ENCODE measurements around the gene SH3D19. TPM values are rescaled to one million over a fixed set of nuclear protein-coding genes. Genes with fewer than 3 reads are reported as not detected.
"Not testable (repeated sequence)": the region's sequence is repeated elsewhere in the genome, so short reads cannot be mapped to it uniquely, and the experiment has no call there.

The SH3D19 gene
- total RNA-seq, 1 donor from 2014 or later: 110 TPM

DNA sequence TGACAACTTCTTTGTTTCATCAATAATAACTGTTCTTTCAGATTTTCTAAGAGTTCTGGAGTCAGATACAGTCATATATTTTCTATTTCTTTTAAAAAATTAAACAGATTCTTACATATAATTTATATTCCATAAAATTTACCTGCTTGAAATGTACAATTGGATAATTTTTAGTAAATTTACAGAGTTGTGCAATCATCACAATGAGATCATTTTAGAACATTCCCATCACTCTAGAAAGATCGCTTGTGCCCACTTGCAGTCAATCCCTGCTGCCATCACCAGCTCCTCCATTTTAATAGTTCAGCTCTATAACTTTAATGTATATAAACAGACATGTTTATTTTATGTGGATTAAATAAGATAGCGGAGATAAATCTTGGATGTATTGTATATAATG is 78.0 kb downstream of the SH3D19 start:
- no peak for DNase-seq (ENCODE audit: low spot score in 2 of 2)
- Histone ChIP-seq H3K27me3 (no peaks in the 10 kb centered on the region), H3K9me3 (no peaks in the 10 kb centered on the region), H3K27ac (no peak overlapping the region), H3K4me1 (no peaks in the 10 kb centered on the region), H3K4me3 (no peak overlapping the region), H3K36me3 (no peaks in the 10 kb centered on the region)
- intact Hi-C loops (cut with DNase I): no loop called here
- TF ChIP-seq, protein P1, sequence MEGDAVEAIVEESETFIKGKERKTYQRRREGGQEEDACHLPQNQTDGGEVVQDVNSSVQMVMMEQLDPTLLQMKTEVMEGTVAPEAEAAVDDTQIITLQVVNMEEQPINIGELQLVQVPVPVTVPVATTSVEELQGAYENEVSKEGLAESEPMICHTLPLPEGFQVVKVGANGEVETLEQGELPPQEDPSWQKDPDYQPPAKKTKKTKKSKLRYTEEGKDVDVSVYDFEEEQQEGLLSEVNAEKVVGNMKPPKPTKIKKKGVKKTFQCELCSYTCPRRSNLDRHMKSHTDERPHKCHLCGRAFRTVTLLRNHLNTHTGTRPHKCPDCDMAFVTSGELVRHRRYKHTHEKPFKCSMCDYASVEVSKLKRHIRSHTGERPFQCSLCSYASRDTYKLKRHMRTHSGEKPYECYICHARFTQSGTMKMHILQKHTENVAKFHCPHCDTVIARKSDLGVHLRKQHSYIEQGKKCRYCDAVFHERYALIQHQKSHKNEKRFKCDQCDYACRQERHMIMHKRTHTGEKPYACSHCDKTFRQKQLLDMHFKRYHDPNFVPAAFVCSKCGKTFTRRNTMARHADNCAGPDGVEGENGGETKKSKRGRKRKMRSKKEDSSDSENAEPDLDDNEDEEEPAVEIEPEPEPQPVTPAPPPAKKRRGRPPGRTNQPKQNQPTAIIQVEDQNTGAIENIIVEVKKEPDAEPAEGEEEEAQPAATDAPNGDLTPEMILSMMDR (IDR thresholded peaks at IDR 0.05): no peak

DNA sequence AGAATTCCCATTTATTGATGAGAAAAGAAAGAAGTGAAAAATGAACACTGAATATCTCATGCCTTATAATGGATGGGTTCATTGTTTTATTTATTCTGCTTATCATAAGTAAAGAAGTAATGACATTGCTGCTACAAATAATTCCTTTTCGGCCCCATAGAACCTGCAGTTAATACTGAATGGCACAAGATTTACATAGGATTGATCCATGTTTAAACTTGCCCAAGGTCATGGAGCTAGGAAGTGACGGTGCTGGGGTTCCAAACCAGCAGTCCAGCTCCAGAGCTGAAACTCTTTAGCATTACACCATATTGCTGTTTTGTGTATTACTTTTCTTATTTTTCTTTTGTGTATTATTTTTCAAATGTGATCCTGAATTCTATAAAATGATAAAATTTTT is 78.7 kb downstream of the SH3D19 start:
- no peaks in the 10 kb centered on the region for H3K9me3 ChIP-seq
- no peak for DNase-seq (ENCODE audit: low spot score in 2 of 2)
- TF ChIP-seq, protein P1 (IDR thresholded peaks at IDR 0.05): no peak
- no peaks in the 10 kb centered on the region for H3K36me3 ChIP-seq
- intact Hi-C loops (cut with DNase I): no loop called here
- no peak overlapping the region for H3K4me3 ChIP-seq
- no peaks in the 10 kb centered on the region for H3K27me3 ChIP-seq
- H3K4me1 ChIP-seq: no peaks in the 10 kb centered on the region
- H3K27ac ChIP-seq: no peak overlapping the region

DNA sequence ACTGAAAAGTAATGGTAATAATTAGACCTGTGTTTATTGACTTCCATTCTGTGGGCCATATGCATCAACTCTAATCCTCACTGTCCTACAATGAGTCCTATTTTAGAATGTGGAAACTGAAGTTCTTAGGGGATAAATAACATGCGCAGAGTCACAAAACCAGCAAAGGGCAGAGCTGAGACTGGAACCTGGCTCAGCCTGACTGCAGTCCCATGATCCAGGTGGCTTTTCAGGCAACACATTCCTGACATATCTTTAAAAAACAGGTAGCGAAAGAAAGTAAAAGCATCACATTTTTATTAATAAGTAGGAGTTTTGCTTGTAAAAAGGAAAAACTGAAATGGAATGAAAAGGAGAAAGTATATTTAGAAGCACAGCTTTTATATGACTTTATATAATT is 83.1 kb downstream of the SH3D19 start:
- no peak for DNase-seq (ENCODE audit: low spot score in 2 of 2)
- Histone ChIP-seq H3K36me3 (no peaks in the 10 kb centered on the region), H3K27ac (no peak overlapping the region), H3K27me3 (no peaks in the 10 kb centered on the region), H3K9me3 (no peaks in the 10 kb centered on the region), H3K4me3 (no peak overlapping the region), H3K4me1 (no peaks in the 10 kb centered on the region)
- intact Hi-C loops (cut with DNase I): no loop called here
- TF ChIP-seq, protein P1 (IDR thresholded peaks at IDR 0.05): no peak

DNA sequence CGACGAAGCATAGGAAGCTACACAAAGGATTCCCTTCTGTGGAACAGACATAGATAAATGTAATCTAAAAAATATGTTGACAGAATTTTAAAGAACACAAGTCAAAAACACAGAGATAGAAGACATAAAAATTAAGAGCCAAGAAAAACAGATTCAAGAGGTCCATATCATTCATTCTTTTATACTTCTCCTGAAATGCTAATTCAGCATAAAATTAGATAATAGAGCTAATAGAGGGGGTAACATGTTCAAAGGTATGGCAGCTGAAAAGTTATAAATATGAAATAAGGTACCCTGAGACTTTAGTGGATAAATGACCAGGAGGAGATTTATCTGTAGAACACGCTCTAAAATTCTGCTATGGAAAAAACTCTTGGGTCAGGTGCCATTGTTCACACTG is 85.8 kb downstream of the SH3D19 start:
- H3K4me3 ChIP-seq: no peak overlapping the region
- intact Hi-C loops (cut with DNase I): no loop called here
- H3K9me3 ChIP-seq: no peaks in the 10 kb centered on the region
- TF ChIP-seq, protein P1 (IDR thresholded peaks at IDR 0.05): no peak
- no peaks in the 10 kb centered on the region for H3K36me3 ChIP-seq
- H3K4me1 ChIP-seq: no peaks in the 10 kb centered on the region
- no peak for DNase-seq (ENCODE audit: low spot score in 2 of 2)
- H3K27ac ChIP-seq: no peak overlapping the region
- no peaks in the 10 kb centered on the region for H3K27me3 ChIP-seq

DNA sequence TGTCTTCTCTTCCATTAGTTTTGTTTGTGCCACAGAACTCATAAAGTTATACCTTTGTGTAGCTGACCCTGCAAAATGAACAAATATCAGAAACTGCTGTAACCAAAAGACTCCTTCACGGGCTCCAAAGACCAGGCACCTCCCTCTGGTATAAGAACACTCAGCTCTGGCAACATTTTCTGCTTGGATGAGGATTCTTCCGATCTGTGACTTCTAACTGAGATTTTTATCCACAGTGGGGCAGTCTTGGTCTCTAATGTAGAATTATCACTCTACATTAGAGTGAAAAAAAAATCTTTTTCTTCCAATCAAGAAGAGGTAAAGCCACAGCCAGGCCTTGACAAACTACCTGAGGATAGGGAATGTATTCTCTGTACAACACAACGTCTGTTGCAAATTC is 86.9 kb downstream of the SH3D19 start:
- Histone ChIP-seq H3K27me3 (no peaks in the 10 kb centered on the region), H3K27ac (no peak overlapping the region), H3K4me3 (no peak overlapping the region), H3K4me1 (no peaks in the 10 kb centered on the region), H3K36me3 (no peaks in the 10 kb centered on the region), H3K9me3 (no peaks in the 10 kb centered on the region)
- TF ChIP-seq, protein P1 (IDR thresholded peaks at IDR 0.05): no peak
- intact Hi-C loops (cut with DNase I): no loop called here
- DNase-seq (ENCODE audit: low spot score in 2 of 2): no peak

DNA sequence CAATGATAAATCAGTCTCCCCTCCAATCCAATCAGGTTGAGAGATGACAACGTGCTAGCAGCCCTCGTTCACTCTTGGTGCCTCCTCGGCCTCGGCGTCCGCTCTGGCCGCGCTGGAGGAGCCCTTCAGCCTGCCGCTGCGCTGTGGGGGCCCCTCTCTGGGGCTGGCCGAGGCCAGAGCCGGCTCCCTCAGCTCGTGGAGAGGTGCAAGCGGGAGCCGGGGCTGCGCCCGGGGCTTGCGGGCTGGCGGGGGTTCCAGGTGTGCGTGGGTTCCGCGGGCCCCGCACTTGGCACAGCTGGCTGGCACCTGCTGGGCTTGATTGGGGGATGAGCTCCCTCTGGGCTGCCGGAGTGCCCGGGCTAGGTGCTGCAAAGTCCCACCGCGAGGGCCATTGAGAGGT is 89.4 kb downstream of the SH3D19 start:
- Histone ChIP-seq H3K36me3 (no peaks in the 10 kb centered on the region), H3K27ac (no peak overlapping the region), H3K4me3 (no peak overlapping the region), H3K4me1 (no peaks in the 10 kb centered on the region), H3K27me3 (no peaks in the 10 kb centered on the region), H3K9me3 (no peaks in the 10 kb centered on the region)
- intact Hi-C loops (cut with DNase I): no loop called here
- TF ChIP-seq, protein P1 (IDR thresholded peaks at IDR 0.05): no peak
- no peak for DNase-seq (ENCODE audit: low spot score in 2 of 2)

DNA sequence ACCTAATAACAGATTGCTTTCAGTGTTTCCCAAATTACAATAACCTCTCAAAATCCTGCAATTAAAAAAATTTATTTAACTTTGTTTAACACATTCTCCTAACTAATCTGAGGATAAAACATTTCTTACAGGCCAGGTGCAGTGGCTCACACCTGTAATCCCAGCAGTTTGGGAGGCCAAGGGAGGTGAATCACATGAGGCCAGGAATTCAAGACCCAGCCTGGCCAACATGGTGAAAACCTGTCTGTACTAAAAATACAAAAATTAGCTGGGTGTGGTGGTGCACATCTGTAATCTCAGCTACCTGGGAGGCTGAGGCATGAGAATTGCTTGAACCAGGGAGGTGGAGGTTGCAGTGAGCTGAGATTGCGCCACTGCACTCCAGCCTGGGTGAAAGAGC is 90.0 kb downstream of the SH3D19 start:
- H3K27me3 ChIP-seq; H3K27ac ChIP-seq; H3K36me3 ChIP-seq; H3K4me1 ChIP-seq; intact Hi-C loops (cut with DNase I); H3K9me3 ChIP-seq; H3K4me3 ChIP-seq; DNase-seq (ENCODE audit: low spot score in 2 of 2): not testable (repeated sequence)
